Upper lobe of left lung (tissue), 4 donors: ENCODE measurements around the gene SEMA6D.

Experiments
- CTCF ChIP-seq, 6 experiments: fragments of 450-650 bp in 4 of 6; fragments of 200-600 bp in 2 of 6; sonication (generic) in 2 of 6; IDR thresholded peaks; one replicate each; pipeline ENCODE4 v1.5.1; 2016 to 2019; ENCODE audit warnings: antibody characterized with exemption in 6 of 6
- POLR2AphosphoS5 ChIP-seq, 2 donors: sonication (generic); formaldehyde crosslinking; IDR thresholded peaks; one replicate each; pipeline ENCODE4 v1.5.1; 2017; ENCODE audit warnings: antibody characterized with exemption in 2 of 2

GRCh38 chr15:47802216-47802615 is 84.9 kb downstream of the SEMA6D start:
- TF ChIP-seq POLR2AphosphoS5 (IDR thresholded peaks at IDR 0.05) = no peak
- no peak for TF ChIP-seq CTCF (IDR thresholded peaks at IDR 0.05)
